Putamen (tissue), 1 donor: ENCODE measurements around the gene ADAMTS2.
"Not testable (repeated sequence)": the region's sequence is repeated elsewhere in the genome, so short reads cannot be mapped to it uniquely, and the experiment has no call there.

ENCODE experiments used
- DNase-seq: peaks from one replicate; pipeline ENCODE4 v3.0.0-alpha.2; 2016; ENCODE audit warnings: low spot score

The ADAMTS2 gene

DNA sequence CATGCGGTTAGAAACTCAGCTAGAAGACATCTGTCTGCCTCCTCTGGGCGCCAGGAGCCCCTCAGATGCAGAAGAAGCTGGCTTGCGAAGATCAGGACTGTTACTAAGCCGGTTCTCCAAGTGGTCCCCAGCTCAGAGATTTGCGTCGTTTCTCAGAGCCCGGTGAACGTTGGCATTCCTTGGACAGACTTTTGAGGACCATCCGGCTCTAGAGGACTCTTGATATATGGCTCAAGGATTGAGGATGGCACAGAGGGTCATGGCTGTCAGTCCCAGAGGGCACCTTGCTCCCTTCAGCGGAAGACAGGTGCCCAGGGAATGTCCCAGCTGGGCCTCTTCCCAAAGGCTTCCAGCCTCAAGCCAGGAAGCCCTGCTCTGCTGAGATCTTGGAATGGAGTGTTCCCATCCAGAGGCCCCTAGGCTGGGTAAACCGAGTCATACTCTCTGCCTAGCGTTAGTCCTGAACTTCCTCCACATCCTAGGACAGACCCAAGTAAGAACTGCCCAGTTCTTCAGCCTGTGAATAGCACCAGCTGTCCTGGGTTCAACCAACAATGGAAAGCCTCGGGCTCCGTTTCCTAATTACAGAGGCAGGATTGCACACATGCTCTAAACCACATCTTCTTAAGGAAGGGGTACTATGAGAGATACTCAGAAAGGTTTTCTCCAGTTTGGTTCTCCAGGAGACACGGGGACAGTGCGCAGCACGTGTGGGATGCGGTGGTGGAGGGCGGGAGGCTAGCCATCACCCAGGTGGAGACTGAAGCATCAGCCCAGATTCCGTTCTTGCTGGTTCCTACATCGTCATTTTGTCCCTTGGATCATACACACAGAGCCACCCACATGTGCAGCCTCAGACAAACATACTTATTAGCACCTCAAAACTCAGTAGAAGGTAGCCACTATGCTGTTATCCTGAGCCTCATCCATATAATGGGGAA, 233.7 kb downstream of the ADAMTS2 start:
- no peak for DNase-seq

DNA sequence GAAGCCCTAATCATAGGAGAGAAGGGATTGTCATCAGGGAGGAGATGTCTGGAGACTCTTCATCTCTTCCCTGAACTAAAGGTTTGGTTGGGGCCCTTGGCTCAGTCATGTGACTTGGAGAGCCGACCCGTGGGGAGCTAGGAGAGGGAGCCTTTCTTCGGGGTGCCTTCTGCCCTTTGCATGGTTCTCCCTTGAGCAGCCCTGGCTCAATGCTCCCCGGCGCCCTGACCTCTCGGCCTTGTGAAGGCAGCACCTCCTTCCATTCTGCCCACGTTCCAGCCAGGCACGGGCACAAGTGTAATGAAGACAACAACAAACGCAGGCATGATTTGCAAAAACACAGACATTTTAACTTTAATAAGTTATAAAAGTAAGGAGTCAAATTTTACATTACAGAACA, 234.7 kb downstream of the ADAMTS2 start:
- no peak for DNase-seq

DNA sequence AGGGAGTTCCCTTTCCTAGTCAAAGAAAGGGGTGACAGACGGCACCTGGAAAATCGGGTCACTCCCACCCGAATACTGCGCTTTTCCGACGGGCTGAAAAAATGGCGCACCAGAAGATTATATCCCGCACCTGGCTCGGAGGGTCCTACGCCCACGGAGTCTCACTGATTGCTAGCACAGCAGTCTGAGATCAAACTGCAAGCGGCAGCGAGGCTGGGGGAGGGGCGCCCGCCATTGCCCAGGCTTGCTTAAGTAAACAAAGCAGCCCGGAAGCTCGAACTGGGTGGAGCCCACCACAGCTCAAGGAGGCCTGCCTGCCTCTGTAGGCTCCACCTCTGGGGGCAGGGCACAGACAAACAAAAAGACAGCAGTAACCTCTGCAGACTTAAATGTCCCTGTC, 244.0 kb downstream of the ADAMTS2 start:
- not testable (repeated sequence) for DNase-seq

DNA sequence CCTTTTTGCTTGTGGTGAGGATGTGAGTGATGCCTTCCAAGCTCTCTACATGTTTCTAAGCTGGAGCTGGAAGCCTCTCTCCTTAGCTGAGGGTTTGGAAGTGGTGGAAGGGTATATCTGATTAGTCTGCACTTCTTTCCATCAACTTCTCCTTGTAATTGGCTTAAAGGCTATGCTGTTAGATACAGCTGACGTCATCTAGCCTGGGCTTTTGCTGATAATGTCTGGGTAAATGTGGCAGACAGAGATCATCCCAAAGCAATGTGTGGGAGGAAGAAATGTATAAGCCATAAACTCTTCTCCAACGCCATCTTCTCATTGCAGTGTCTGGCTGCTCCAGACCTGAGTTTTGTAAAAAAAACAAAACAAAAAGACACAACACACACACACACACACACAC, 255.8 kb downstream of the ADAMTS2 start:
- DNase-seq: no peak

DNA sequence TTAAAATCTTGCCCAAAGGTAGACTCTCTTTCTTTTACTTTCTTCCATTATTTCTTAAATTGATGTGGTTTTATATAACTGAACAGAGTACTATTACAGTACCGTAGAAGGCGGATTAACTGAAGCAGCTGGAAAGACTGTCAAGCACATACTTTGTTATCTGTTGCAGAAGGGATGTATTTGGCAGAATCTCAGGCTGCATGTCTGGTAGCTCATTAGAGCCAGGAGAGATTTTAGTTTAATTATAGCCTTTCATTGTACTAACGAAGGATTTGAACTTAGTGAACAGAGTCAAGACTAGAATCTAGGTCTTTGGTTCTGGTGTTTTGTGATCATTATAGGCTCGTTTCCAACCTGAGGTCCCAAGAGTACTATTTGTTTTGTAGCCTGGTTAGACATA, 264.5 kb downstream of the ADAMTS2 start:
- no peak for DNase-seq

DNA sequence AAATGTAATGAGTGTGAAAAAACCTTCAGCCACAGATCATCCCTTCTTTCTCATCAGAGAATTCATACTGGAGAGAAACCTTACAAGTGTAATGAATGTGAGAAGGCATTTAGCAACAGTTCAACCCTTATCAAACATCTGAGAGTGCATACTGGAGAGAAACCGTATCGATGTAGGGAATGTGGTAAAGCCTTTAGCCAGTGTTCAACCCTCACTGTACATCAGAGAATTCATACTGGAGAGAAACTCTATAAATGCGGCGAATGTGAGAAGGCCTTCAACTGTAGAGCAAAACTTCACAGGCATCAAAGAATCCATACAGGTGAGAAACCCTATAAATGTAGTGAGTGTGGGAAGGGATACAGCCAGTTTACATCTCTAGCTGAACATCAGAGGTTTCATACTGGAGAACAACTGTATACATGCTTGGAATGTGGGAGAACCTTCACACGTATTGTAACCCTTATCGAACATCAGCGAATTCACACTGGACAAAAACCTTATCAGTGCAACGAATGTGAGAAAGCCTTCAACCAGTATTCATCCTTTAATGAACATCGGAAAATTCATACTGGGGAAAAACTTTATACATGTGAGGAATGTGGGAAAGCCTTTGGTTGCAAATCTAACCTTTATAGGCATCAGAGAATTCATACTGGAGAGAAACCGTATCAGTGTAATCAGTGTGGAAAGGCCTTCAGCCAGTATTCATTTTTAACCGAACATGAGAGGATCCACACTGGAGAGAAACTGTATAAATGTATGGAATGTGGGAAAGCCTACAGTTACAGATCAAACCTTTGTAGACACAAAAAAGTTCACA, 265.9 kb downstream of the ADAMTS2 start:
- DNase-seq: no peak

DNA sequence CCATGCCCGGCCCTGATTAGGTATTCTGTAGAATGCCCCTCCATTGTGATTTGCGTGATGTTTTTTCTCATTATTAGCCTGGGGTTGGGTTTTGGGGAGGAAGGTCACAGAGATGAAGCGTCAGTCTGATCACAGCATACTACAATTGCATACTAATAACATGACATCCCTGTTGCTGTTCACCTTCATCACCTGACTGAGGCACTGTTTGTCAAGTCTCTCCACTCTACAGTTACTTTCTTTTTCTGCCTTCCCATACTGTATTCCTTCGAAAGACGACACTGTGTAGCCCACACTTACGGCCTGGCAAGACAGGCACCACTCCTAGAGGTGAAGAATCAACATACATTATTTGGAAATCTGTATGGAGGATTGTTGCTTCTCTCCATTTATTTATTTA, 279.6 kb downstream of the ADAMTS2 start:
- DNase-seq: no peak

DNA sequence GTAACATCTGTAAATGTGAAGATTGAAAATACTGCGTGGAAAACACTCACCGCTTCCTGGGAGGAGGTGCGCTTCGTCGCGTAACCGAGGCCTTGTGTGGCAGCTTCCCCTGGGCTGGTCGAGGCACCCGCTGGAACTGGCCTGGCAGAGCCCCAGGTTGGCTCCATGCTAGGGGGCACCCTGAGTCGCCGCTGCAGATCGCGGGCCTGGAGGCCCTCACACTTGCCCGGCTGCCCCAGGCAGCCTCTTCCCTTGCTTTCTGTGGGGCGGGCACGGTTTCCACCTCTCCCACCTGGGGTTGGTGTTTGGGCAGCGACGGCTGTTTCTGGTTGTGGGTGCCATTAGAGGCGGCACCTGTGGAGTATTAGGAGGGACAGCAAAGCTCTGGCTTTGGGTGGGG, 284.2 kb downstream of the ADAMTS2 start:
- no peak for DNase-seq
